Activated naive CD4-positive, alpha-beta T cell treated with Interleukin-2 at 50 U/mL for 16 hours (primary cell): ENCODE data around the gene PTPRD.

ENCODE experiments used
- DNase-seq: peaks from one replicate; pipeline ENCODE4 v3.0.0-alpha.2; 2020

The PTPRD gene

DNA sequence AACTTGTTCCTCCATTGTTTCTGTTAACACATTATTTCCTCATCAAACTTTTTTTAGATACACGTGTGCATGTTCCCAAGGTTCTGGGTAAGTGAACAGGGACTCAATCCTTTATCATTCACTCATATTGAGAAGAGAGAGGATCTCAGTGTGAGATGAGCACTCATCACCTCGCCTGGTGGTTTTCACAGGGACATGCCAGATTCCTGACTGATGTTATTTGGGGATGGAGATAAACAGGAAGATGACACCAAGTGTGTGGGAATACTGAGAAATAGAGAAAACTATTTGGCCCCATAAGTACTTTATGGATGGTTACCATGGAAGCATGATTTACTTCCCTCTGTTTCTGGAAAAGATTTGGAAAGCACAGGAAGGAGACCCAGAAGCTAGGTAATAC, 2279.9 kb downstream of the PTPRD start:
- no peak for DNase-seq

DNA sequence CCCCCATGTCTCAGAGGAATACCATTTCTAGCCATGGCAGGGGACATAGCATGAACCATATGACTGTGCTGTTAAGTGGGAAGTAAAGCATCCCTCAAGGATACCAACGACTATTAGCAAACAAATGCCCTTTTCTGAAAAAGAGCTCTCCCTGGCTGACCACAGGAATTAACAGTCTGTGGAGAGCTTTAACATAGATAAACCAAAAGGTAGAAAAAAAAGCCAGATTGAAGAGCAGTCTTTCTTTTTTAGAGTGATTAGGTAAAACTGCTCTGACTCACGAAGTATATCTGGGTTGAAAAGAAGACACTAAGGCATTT, 2280.5 kb downstream of the PTPRD start:
- DNase-seq = no peak

DNA sequence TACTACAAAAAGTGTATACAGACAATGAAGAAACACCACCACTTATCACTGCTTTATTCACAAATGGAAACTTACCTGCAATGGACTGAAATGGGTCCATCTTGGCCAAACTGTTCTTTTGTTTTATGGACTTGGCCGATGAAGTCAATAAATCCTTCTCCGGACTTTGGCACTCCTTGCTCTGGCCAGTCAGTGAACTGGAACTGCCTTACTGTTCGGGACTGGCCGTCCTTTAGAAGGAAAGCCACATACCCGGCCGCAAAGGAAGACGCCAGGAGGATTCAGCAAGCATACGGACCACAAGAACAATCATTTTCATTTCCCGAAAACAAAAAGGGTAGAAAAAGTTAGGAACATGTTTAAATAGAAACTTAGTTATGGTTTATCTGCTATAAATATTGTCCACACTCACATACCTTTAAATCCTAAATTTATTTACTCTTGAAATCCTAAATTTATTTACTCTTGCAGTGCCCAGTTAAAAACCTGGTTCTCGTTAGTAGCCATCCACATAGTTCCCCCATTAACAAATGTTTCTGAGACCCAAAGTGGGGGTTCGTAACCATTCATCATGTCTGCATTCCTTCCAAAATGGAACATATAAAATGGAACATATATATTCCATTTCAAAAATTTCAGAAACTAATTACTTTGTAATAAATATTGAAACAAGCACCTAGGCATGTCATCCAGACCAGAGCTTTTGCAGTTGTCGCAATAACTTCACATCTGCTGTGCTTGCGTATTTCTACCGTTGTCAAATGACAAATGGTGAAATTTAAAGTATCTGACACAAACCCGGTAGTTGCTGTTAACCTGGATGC, 2281.1 kb downstream of the PTPRD start:
- DNase-seq = no peak

GRCh38 chr9:8329561-8330283, 2283.1 kb downstream of the PTPRD start:
- no peak for DNase-seq

GRCh38 chr9:8315211-8315610, 2297.6 kb downstream of the PTPRD start:
- DNase-seq = no peak

DNA sequence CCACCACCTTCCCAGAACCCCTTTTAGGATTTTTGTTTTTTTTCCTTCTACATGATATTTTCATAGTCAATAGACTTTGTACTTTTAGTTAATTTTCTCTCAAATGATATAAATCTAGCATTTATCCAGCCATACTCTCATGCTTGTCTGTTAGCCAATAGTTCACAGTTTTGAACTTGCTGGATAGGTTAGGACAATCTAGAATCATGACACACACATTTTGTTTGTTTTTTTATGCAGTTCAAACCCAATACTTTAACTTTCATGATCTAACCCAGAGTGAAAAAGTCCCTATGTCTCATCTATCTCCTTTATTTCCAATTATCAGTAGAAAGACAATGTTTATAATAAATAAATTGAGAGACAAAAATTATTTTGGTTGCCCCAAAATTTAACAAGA, 2303.5 kb downstream of the PTPRD start:
- no peak for DNase-seq

DNA sequence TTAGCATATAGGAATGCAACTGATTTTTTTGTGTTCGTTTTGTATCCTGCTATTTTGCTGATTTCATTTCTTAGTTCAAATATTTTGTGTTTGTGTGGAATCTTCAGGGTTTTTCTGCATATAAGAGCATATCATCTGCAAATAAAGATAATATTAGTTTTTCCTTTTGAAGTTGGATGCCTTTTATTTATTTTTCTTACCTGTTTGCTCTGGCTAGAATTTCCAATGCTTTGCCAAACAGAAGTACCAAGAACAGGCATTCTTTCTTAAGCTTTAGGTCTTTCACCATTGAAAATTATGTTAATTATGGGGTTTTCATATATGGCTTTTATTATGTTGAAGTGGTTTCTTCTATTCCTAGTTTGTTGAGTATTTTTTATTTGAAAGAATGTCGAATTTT, 2308.1 kb downstream of the PTPRD start:
- no peak for DNase-seq

DNA sequence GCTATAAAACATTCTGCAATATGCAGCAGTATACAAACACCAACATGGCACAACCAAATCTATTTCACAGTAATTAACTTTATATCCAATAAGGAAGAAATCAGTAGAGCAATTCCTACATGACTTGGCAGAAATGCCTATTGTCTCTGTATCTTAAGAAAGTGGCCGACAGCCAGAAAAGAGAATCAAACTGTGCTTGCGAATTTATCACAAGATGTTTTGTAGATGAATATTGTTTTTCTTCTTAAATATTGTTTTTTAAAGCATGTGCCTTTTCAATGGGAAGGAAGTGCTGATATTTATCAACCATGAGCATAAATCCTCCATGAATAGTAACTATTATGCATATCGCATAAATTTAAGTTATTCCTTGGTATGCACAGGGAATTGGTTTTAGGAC, 2311.5 kb downstream of the PTPRD start:
- DNase-seq = no peak

DNA sequence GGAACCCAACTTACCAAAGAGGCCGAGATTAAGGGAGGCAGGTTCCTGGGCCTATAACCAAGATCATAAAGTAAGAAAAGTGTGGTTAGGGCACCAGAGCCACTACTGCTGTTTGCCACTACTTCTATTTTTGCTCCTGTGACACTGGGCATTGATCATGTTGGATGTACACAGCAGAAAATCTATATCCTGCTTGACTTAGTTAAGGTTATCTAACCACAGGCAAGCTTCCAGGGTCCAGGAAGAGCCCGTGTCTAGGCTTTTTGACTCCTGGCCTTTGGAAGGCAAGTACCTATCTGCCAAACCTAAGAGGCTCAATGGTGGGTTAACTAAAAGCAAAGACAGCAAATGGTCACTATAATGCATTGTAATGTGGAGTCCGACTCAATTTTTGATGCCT, 2315.8 kb downstream of the PTPRD start:
- no peak for DNase-seq

DNA sequence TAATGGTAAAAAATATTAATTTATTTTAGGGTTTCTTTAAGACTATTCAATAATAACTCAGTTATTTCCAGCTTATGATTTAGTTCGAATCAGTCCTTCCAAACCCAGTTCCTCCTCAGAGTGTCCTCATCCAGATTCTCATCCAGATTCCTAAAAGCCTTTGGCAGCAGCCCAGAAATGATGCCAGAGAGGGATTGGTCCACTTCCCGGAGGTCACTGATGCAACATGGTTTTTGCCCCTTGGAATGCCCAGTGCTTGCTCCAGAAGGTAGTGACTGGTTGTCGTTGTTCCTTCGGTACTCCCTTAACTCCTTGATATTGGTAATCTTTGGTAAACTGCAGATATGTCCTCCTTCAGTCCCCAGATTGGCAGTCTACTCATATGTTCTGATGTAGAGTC, 2320.1 kb downstream of the PTPRD start:
- DNase-seq = no peak

- no peak for DNase-seq
Observed at GRCh38 chr9:8289681-8290080, 2323.1 kb downstream of the PTPRD start.

GRCh38 chr9:8287970-8288369, 2324.8 kb downstream of the PTPRD start:
- no peak for DNase-seq

DNA sequence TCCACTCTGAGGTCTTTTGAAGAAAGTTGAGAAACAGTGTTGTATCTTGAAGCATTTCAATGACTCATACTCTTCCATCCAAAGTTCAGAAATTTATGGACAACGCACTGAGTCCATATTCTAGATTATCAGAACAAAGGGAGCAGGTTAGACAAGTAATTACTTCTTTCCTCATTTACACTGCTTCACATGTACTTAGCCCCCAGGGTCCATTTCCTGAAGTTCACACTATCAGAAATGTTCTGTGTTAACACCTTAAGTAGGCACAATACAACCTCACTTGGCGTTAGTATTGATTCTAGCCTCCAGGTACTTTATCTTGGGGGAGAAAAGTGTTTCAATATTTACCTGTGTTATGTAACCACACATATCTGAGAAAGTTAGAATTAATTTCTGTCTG, 2325.3 kb downstream of the PTPRD start:
- DNase-seq = no peak

- no peak for DNase-seq
Observed at GRCh38 chr9:8284884-8285283, 2327.9 kb downstream of the PTPRD start.

DNA sequence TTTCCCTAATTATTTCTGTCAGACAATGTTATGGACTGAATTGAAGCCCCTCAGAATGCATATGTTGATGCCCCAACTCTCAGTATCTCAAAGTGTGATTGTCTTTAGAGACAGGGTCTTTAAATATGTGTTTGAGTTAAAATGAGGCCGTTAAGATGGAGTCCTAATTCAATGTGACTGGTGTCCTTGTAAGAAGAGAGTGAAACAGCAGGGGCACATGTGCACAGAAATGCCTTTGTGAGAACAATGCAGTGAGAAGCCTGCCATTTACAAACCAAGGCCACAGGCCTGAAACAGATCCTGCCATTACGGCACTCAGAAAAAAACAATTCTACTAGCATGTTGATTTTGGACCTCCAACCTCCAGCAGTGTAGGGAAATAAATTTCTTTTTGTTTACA, 2330.3 kb downstream of the PTPRD start:
- no peak for DNase-seq

- no peak for DNase-seq
Observed at GRCh38 chr9:8280811-8281210, 2332.0 kb downstream of the PTPRD start.

- no peak for DNase-seq
Observed at GRCh38 chr9:8278048-8278447, 2334.8 kb downstream of the PTPRD start.

GRCh38 chr9:8270235-8270634, 2342.6 kb downstream of the PTPRD start:
- no peak for DNase-seq

DNA sequence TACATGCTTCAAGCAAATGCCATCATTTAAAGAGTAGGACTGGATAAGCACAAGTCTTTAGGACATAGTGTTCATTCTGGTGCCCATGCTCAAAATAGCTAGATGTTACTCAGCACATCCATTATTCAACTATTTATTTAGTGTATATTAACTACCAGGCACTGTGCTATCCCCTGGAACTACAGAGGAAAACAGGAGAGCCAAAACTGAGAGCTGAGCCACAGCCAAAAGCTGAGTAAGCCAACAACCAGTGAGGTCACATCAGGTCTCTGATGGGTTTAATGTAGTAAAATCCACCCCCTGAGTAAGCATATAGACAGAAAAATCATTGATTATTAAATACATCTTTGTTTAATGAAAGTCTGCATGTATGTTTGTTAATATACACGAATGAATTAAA, 2343.9 kb downstream of the PTPRD start:
- no peak for DNase-seq

GRCh38 chr9:8268216-8268878, 2344.5 kb downstream of the PTPRD start:
- DNase-seq = no peak

DNA sequence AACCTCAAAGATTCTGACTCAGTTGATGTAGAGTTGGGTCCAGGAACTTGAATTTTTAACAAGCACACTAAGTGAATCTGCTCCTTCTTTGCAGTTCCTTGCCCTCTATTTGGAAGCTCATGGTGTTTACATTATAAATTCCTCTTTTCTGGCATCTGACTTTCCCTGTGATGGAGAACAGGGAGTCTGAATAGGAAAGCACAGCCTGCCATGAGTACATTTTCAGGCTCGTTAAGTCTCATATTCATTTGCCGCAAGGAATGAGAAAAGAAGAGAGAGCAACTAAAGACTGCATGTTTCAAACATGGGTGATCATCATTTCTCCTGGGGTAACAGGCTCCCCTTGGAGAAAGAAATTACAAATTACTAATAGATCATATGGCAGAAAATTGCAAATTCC, 2345.2 kb downstream of the PTPRD start:
- no peak for DNase-seq

DNA sequence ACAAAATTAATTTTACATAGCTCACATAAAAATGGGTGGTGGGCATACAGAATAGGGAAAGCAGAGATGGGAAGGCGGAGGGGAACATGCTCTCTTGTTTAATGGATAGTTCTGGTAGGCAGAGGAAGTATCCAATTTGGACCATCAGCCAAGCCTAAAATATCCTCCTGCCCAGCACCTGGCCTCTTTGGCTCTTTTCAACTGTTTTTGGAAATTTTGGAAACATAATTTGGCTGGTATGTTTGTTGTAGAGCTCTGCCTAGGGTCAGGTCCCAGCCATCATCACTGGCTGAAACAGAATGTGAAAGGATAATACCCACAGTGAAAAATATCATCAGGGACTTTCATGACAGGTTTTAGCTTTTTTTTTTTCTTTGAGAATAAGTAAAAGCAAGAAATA, 2345.9 kb downstream of the PTPRD start:
- no peak for DNase-seq

DNA sequence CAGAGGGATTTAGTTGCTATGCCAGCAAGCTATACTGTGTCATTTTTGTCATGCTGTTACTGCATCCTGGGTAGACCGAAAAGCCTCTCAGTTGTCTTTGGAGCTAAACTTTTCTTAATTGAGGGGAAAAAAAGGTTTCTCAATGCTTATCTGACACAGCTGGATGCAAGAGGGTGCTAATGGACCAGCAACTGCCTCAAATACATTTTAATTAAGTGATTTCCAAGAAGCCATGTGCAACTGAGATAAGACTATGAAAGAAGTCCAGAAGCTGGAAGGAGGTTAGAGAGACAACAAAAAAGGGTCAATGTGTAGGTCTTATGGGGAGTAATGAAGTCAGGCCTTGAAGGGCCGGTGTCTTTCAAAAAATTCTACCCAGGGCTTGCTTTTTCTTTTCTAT, 2347.5 kb downstream of the PTPRD start:
- no peak for DNase-seq
